IPS-NIHi11 (cell line): ENCODE results near the gene PAK6.

Experiments
- DNase-seq: peaks from one replicate; pipeline ENCODE4 v3.0.0; 2012; ENCODE audit warnings: mixed read lengths, low spot score

The PAK6 gene

GRCh38 chr15:40293006-40293405 lies 54.1 kb downstream of the PAK6 start:
- DNase-seq = no peak

- DNase-seq = no peak
Measured at GRCh38 chr15:40293905-40294895, 55.3 kb downstream of the PAK6 start.

GRCh38 chr15:40295297-40295696 lies 56.4 kb downstream of the PAK6 start:
- DNase-seq = no peak

GRCh38 chr15:40295877-40296560 lies 57.2 kb downstream of the PAK6 start:
- no peak for DNase-seq

GRCh38 chr15:40296561-40297230 lies 57.8 kb downstream of the PAK6 start:
- DNase-seq = no peak

GRCh38 chr15:40297356-40297755 lies 58.5 kb downstream of the PAK6 start:
- DNase-seq = no peak

- no peak for DNase-seq
Measured at GRCh38 chr15:40298216-40298935, 59.5 kb downstream of the PAK6 start.

- DNase-seq = no peak
Measured at GRCh38 chr15:40300367-40300766, 61.5 kb downstream of the PAK6 start.

GRCh38 chr15:40300771-40301170 lies 61.9 kb downstream of the PAK6 start:
- no peak for DNase-seq

- DNase-seq = peak; percentile 76
Measured at GRCh38 chr15:40301467-40302179, 62.8 kb downstream of the PAK6 start.

- no peak for DNase-seq
Measured at GRCh38 chr15:40302288-40302886, 63.5 kb downstream of the PAK6 start.

GRCh38 chr15:40302981-40303380 lies 64.1 kb downstream of the PAK6 start:
- no peak for DNase-seq

- no peak for DNase-seq
Measured at GRCh38 chr15:40303576-40303975, 64.7 kb downstream of the PAK6 start.

GRCh38 chr15:40305281-40305680 lies 66.4 kb downstream of the PAK6 start:
- DNase-seq = no peak

GRCh38 chr15:40306371-40306770 lies 67.5 kb downstream of the PAK6 start:
- DNase-seq = no peak

GRCh38 chr15:40306908-40307307 lies 68.0 kb downstream of the PAK6 start:
- DNase-seq = no peak

- DNase-seq = peak; percentile 64
Measured at GRCh38 chr15:40307421-40308211, 68.8 kb downstream of the PAK6 start, which contains the start of gene PLCB2. Gene PLCB2 (minus strand): TSS chr15:40307935. CDS start chr15:40307672, 263 bp downstream.

GRCh38 chr15:40309344-40309862 lies 70.5 kb downstream of the PAK6 start:
- no peak for DNase-seq
